Testis (tissue), 2 donors: Measurements from ENCODE around the gene OTOGL.

ENCODE experiments used
- CTCF ChIP-seq, 3 experiments: fragments of 450-650 bp in 2 of 3; fragments of 200-600 bp in 1 of 3; sonication (generic) in 1 of 3; IDR thresholded peaks; one replicate each; pipeline ENCODE4 v1.5.1; 2016 to 2019; ENCODE audit warnings: antibody characterized with exemption in 3 of 3, mild to moderate bottlenecking in 2 of 3, moderate library complexity in 1 of 3
- POLR2A ChIP-seq: fragments of 450-650 bp; IDR thresholded peaks from one replicate; pipeline ENCODE4 v1.6.1; 2017; ENCODE audit warnings: antibody characterized with exemption, mild to moderate bottlenecking, moderate library complexity

- no peak for TF ChIP-seq CTCF (IDR thresholded peaks at IDR 0.05)
- TF ChIP-seq POLR2A = no peak
These were observed 36.3 kb downstream of the OTOGL start for GRCh38 chr12:80135624-80136023.
